H1 (cell line): ENCODE results near the gene GIMAP5. TPM values are rescaled to one million over a fixed set of nuclear protein-coding genes. Genes with fewer than 3 reads are reported as not detected.

Source experiments
- CTCF ChIA-PET: fragments of 300-600 bp; sonication (Branson Sonifier 250); formaldehyde crosslinking; loops from one replicate; lab custom pipeline; 2021; ENCODE audit not compliant: partially characterized antibody; lab: Charles Lee
- POLR2A ChIA-PET: fragments of 300-600 bp; sonication (Branson Sonifier 250); formaldehyde crosslinking; loops from one replicate; lab custom pipeline; 2021; ENCODE audit warnings: inconsistent platforms; ENCODE audit not compliant: partially characterized antibody; lab: Charles Lee
- DNase-seq, 2 experiments: peaks; one replicate each; pipeline versions ENCODE4 v3.0.0 to v3.0.0-alpha.2; 2010 to 2022; ENCODE audit warnings: low spot score in 2 of 2, low read depth in 1 of 2, mixed read lengths in 1 of 2
- FAIRE-seq: peaks from 2 replicates; lab custom pipeline; 2011; peaks lifted over from hg19 to GRCh38; lab: Jason Lieb, UNC
- H2AFZ ChIP-seq: 2 replicates; pipeline ENCODE4 v1.8.1; 2012; ENCODE audit warnings: low read length, inconsistent platforms
- H2AK5ac ChIP-seq: 2 replicates; pipeline ENCODE4 v1.6.1; 2013; ENCODE audit warnings: low read depth, low read length
- H2BK120ac ChIP-seq: replicated peaks from 2 replicates; pipeline ENCODE3; 2013; ENCODE audit warnings: low read depth, low read length, inconsistent platforms
- H2BK12ac ChIP-seq: 2 replicates; pipeline ENCODE4 v1.6.1; 2013; ENCODE audit warnings: low read depth, low read length
- H2BK15ac ChIP-seq: 2 replicates; pipeline ENCODE4 v1.6.1; 2013; ENCODE audit warnings: low read length
- H2BK20ac ChIP-seq: 2 replicates; pipeline ENCODE4 v1.6.1; 2013; ENCODE audit warnings: low read length
- H2BK5ac ChIP-seq: 2 replicates; pipeline ENCODE4 v1.6.1; 2013; ENCODE audit warnings: low read depth, low read length
- H3K14ac ChIP-seq: 2 replicates; pipeline ENCODE4 v1.6.1; 2013; ENCODE audit warnings: inconsistent platforms; ENCODE audit not compliant: insufficient read length
- H3K18ac ChIP-seq: 2 replicates; pipeline ENCODE4 v1.6.1; 2013; ENCODE audit warnings: low read length; ENCODE audit errors: extremely low read depth
- H3K23ac ChIP-seq: 2 replicates; pipeline ENCODE4 v1.6.1; 2013; ENCODE audit warnings: inconsistent platforms; ENCODE audit not compliant: insufficient read length
- H3K23me2 ChIP-seq: 2 replicates; pipeline ENCODE4 v1.6.1; 2013; ENCODE audit warnings: low read depth, low read length
- H3K27ac ChIP-seq: 2 replicates; pipeline ENCODE4 v1.6.1; 2011; ENCODE audit warnings: low read depth, low read length, inconsistent platforms
- H3K27me3 ChIP-seq, 4 experiments: replicated peaks in 1 of 4; 1 replicate in 1 of 4; 2 replicates in 3 of 4; pipeline versions ENCODE4 v1.6.1 to v1.8.1; 2011 to 2013; ENCODE audit warnings: low read length in 3 of 4, mild to moderate bottlenecking in 3 of 4, inconsistent platforms in 2 of 4, mixed read lengths in 2 of 4, moderate library complexity in 1 of 4; ENCODE audit not compliant: control insufficient read depth in 3 of 4, insufficient read depth in 3 of 4; ENCODE audit errors: extremely low read depth in 1 of 4
- H3K36me3 ChIP-seq, 4 experiments: 2 replicates each; pipeline versions ENCODE4 v1.6.1 to v1.8.1; 2011 to 2013; ENCODE audit warnings: mild to moderate bottlenecking in 4 of 4, low read length in 3 of 4, moderate library complexity in 2 of 4, control low read depth in 1 of 4, inconsistent platforms in 1 of 4; ENCODE audit not compliant: insufficient read depth in 4 of 4, control insufficient read depth in 2 of 4
- H3K4ac ChIP-seq: replicated peaks from 2 replicates; pipeline ENCODE3; 2013; ENCODE audit warnings: low read length, low read depth, mixed read lengths, inconsistent platforms; ENCODE audit not compliant: insufficient read length
- H3K4me1 ChIP-seq, 4 experiments: replicated peaks in 1 of 4; 1 replicate in 1 of 4; 2 replicates in 3 of 4; pipeline versions ENCODE4 v1.6.1 to v1.8.1; 2011 to 2013; ENCODE audit warnings: low read length in 3 of 4, inconsistent platforms in 2 of 4, mixed read lengths in 1 of 4; ENCODE audit not compliant: insufficient read depth in 4 of 4, control insufficient read depth in 3 of 4
- H3K4me2 ChIP-seq, 2 experiments: 2 replicates each; pipeline versions ENCODE4 v1.6.1 to v1.8.1; 2011 to 2013; ENCODE audit warnings: low read depth in 2 of 2, low read length in 2 of 2, control low read depth in 1 of 2, inconsistent platforms in 1 of 2, mild to moderate bottlenecking in 1 of 2; ENCODE audit not compliant: insufficient read depth in 1 of 2
- H3K4me3 ChIP-seq, 4 experiments: fragments of 200-600, 300-600 bp in 1 of 4; sonication (generic), shearing (Covaris generic), sonication (Bioruptor Twin) in 1 of 4; 2 replicates each; pipeline versions ENCODE4 v1.5.1 to v1.8.1; 2011 to 2016; ENCODE audit warnings: low read length in 4 of 4, low read depth in 3 of 4, control low read depth in 2 of 4, inconsistent platforms in 2 of 4, mild to moderate bottlenecking in 2 of 4, mixed read lengths in 1 of 4, moderate library complexity in 1 of 4; ENCODE audit not compliant: insufficient read depth in 2 of 4; ENCODE audit errors: extremely low read depth in 1 of 4
- H3K56ac ChIP-seq: replicated peaks from 2 replicates; pipeline ENCODE3; 2013; ENCODE audit warnings: low read depth, mild to moderate bottlenecking, mixed read lengths, low read length, inconsistent platforms; ENCODE audit not compliant: insufficient read length
- H3K79me1 ChIP-seq: 2 replicates; pipeline ENCODE4 v1.6.1; 2013; ENCODE audit warnings: low read depth, low read length, control low read depth
- H3K79me2 ChIP-seq, 2 experiments: 2 replicates each; pipeline versions ENCODE4 v1.6.1 to v1.8.1; 2012 to 2013; ENCODE audit warnings: low read length in 2 of 2, mild to moderate bottlenecking in 2 of 2, inconsistent platforms in 1 of 2; ENCODE audit not compliant: insufficient read depth in 2 of 2, control insufficient read depth in 1 of 2
- H3K9ac ChIP-seq, 4 experiments: replicated peaks in 1 of 4; 1 replicate in 1 of 4; 2 replicates in 3 of 4; pipeline versions ENCODE4 v1.6.1 to v1.8.1; 2011 to 2013; ENCODE audit warnings: low read depth in 3 of 4, low read length in 3 of 4, control low read depth in 2 of 4, mild to moderate bottlenecking in 2 of 4, moderate library complexity in 2 of 4, inconsistent platforms in 1 of 4; ENCODE audit errors: extremely low read depth in 1 of 4
- H3K9me3 ChIP-seq, 2 experiments: 2 replicates each; pipeline versions ENCODE4 v1.6.1 to v1.8.1; 2012 to 2013; ENCODE audit warnings: mild to moderate bottlenecking in 2 of 2, moderate library complexity in 2 of 2, control low read depth in 1 of 2, inconsistent platforms in 1 of 2, low read depth in 1 of 2, low read length in 1 of 2, mixed read lengths in 1 of 2; ENCODE audit not compliant: insufficient read depth in 2 of 2
- H4K20me1 ChIP-seq, 2 experiments: replicated peaks in 1 of 2; 2 replicates each; pipeline versions ENCODE3 to v1.8.1; 2011 to 2013; ENCODE audit warnings: inconsistent platforms in 2 of 2, low read length in 2 of 2, mild to moderate bottlenecking in 1 of 2; ENCODE audit not compliant: insufficient read depth in 2 of 2, control insufficient read depth in 1 of 2
- H4K5ac ChIP-seq: 2 replicates; pipeline ENCODE4 v1.6.1; 2013; ENCODE audit warnings: low read length, low read depth, mixed read lengths, inconsistent platforms; ENCODE audit not compliant: insufficient read length
- H4K8ac ChIP-seq: 2 replicates; pipeline ENCODE4 v1.8.0; 2013; ENCODE audit warnings: mild to moderate bottlenecking, moderate library complexity, low read length, inconsistent platforms; ENCODE audit not compliant: insufficient read depth; ENCODE audit errors: extremely low read depth
- H4K91ac ChIP-seq: replicated peaks from 2 replicates; pipeline ENCODE3; 2013; ENCODE audit warnings: low read length, mixed read lengths, inconsistent platforms; ENCODE audit not compliant: insufficient read length
- BCL11A ChIP-seq, 2 experiments: IDR thresholded peaks; one replicate each; pipeline ENCODE4 v1.6.1; 2011; ENCODE audit warnings: low read depth in 2 of 2, low read length in 2 of 2, mild to moderate bottlenecking in 2 of 2
- BRCA1 ChIP-seq: IDR thresholded peaks from 2 replicates; pipeline ENCODE4 v1.6.1; 2012; ENCODE audit warnings: low read depth, low read length, improper control_type of control experiment
- CBX8 ChIP-seq: fragments of 300-800, 300-1000 bp; sonication (generic); IDR thresholded peaks from 2 replicates; pipeline ENCODE4 v1.7.1; 2016; ENCODE audit warnings: low read depth, low read length, borderline replicate concordance
- CHD1 ChIP-seq: IDR thresholded peaks from 2 replicates; pipeline ENCODE4 v1.6.1; 2012; ENCODE audit warnings: low read depth, low read length, improper control_type of control experiment
- GTF2F1 ChIP-seq: IDR thresholded peaks from 2 replicates; pipeline ENCODE4 v1.6.1; 2012; ENCODE audit warnings: low read depth, low read length, improper control_type of control experiment, borderline replicate concordance
- HDAC6 ChIP-seq: IDR thresholded peaks from one replicate; pipeline ENCODE4 v1.7.1; 2012; ENCODE audit warnings: low read depth, mild to moderate bottlenecking, inconsistent platforms, low read length, moderate library complexity
- JUN ChIP-seq: IDR thresholded peaks from 2 replicates; pipeline ENCODE4 v1.6.1; 2011; ENCODE audit warnings: low read depth, mild to moderate bottlenecking, improper control_type of control experiment, low read length
- JUND ChIP-seq: IDR thresholded peaks from 2 replicates; pipeline ENCODE4 v1.6.1; 2011; ENCODE audit warnings: mild to moderate bottlenecking, improper control_type of control experiment, low read length
- MAFK ChIP-seq: IDR thresholded peaks from 2 replicates; pipeline ENCODE4 v1.6.1; 2012; ENCODE audit warnings: low read depth, mild to moderate bottlenecking, improper control_type of control experiment, low read length
- POLR2AphosphoS5 ChIP-seq: IDR thresholded peaks from 2 replicates; pipeline ENCODE4 v1.6.1; 2011; ENCODE audit warnings: low read depth, low read length
- RNF2 ChIP-seq: fragments of 200-900, 300-1000 bp; sonication (generic); IDR thresholded peaks from 2 replicates; pipeline ENCODE4 v1.7.1; 2016; ENCODE audit warnings: borderline replicate concordance, low read depth, mild to moderate bottlenecking, antibody characterized with exemption, low read length; ENCODE audit not compliant: poor library complexity, severe bottlenecking; ENCODE audit errors: missing control alignments
- SIN3A ChIP-seq, 2 experiments: IDR thresholded peaks in 1 of 2; conservative IDR thresholded peaks in 1 of 2; 2 replicates each; pipeline ENCODE4 v1.6.1; 2011 to 2012; ENCODE audit warnings: low read length in 2 of 2, improper control_type of control experiment in 1 of 2, low read depth in 1 of 2, mild to moderate bottlenecking in 1 of 2
- SIX5 ChIP-seq: IDR thresholded peaks from 2 replicates; pipeline ENCODE4 v1.6.1; 2011; ENCODE audit warnings: mild to moderate bottlenecking, low read depth, low read length
- YY1 ChIP-seq: IDR thresholded peaks from 2 replicates; pipeline ENCODE4 v1.6.1; 2011; ENCODE audit warnings: low read depth, mild to moderate bottlenecking, low read length
- WGBS, 2 experiments: shearing (Covaris generic) in 1 of 2; methylation state at CpG; one replicate each; pipeline versions ENCODE4 v1.1.6 to v1.1.7; 2013 to 2015; ENCODE audit warnings: low lambda C conversion rate in 2 of 2, mixed read lengths in 2 of 2, inconsistent platforms in 1 of 2, low coverage in 1 of 2, missing lambda C conversion rate in 1 of 2; ENCODE audit not compliant: insufficient replicate concordance in 2 of 2, insufficient coverage in 1 of 2, insufficient read length in 1 of 2; ENCODE audit errors: extremely low coverage in 1 of 2, missing lambda C conversion rate in 1 of 2; 5-methylcytosine and 5-hydroxymethylcytosine counted together
- polyA plus RNA-seq, 7 experiments: library from polyadenylated mRNA; depleted of rRNA in 3 of 7; stranded (reverse) in 5 of 7; unstranded in 2 of 7; fragments of >200 nt in 5 of 7; fragments of 200-250 nt in 2 of 7; gene quantifications; 1 replicate in 5 of 7; 2 replicates in 1 of 7; 4 replicates in 1 of 7; pipeline versions ENCODE4 v1.2.1 to v1.2.3, GENCODE V29; 2011 to 2013; ENCODE audit warnings: missing spikeins in 2 of 7, mixed read lengths in 2 of 7
- total RNA-seq: library from RNA; stranded (reverse); fragmentation: NEBNext Ultra II Directional; extraction: Animal tissue kit (Norgen Biotek cat#: 25700); gene quantifications from 2 replicates; pipeline ENCODE4 v1.2.1, GENCODE V29; 2021

Gene GIMAP5
- total and polyA plus RNA-seq, 2 of the 8 experiments (the other 6 are each of a cell fraction or from before 2014, with no cell fraction given), result not detected

DNA sequence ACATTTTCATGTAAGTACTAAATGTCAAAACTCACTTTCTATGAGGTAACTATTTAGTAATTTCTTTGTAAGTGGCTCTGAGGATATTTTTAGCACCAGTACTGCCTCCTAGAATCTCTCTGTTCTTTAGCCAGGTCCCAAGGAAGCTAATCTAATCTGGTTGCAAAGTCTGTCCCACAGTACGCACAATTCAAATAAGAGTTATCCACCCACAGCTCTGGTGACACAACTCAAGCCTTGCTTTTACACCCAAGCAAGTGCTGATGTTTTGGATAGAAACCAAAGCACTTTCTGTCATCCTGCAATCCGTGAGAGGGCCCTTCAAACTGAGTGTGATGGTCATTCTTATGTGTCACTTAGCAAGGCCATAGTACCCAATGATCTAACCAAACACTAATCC lies 14.5 kb downstream of the GIMAP5 start:
- Histone ChIP-seq H2BK20ac (no peak overlapping the region), H4K20me1 (peaks cover 0 to 4% of the 10 kb centered on the region in 2 experiments)
- no peak for TF ChIP-seq RNF2
- no peak for TF ChIP-seq SIN3A (conservative IDR thresholded peaks at IDR 0.05 in 1 of 2, IDR thresholded peaks at IDR 0.05 in 1 of 2; ENCODE audit: low read depth in 1 of 2, low read length in 2 of 2)
- no peak for TF ChIP-seq CHD1
- TF ChIP-seq GTF2F1, result no peak
- no peak for TF ChIP-seq SIX5
- no peak for TF ChIP-seq HDAC6
- no peak for TF ChIP-seq YY1
- TF ChIP-seq BCL11A (IDR thresholded peaks at IDR 0.05; ENCODE audit: low read depth in 2 of 2, low read length in 2 of 2), result no peak
- no peak for TF ChIP-seq CBX8
- no peak for TF ChIP-seq BRCA1
- TF ChIP-seq POLR2AphosphoS5, result no peak
- no peak for TF ChIP-seq MAFK
- TF ChIP-seq JUN, result no peak
- TF ChIP-seq JUND, result no peak
- TF ChIP-seq, all 59 proteins: peak for 0
- no peak overlapping the region for H2BK5ac ChIP-seq
- no peak overlapping the region for H3K4me3 ChIP-seq
- H3K4me2 ChIP-seq, result no peak overlapping the region
- H3K4me1 ChIP-seq, result no peaks in the 10 kb centered on the region
- CTCF ChIA-PET, result interaction anchor here (1.3 kb wide), 1 partner anchor 10 kb away, joined by 3 read pairs; no protein-coding TSS in a partner anchor
- DNase-seq, result no peak
- peaks cover 0 to 33% (median 20%) of the 10 kb centered on the region in 4 experiments; a peak in 6 of 7 replicates for H3K27me3 ChIP-seq
- no peak overlapping the region for H3K27ac ChIP-seq
- no peaks in the 10 kb centered on the region for H3K79me2 ChIP-seq
- no peaks in the 10 kb centered on the region for H3K23me2 ChIP-seq
- no peak overlapping the region for H2BK12ac ChIP-seq
- no peak overlapping the region for H3K23ac ChIP-seq
- FAIRE-seq, result no peak
- no peaks in the 10 kb centered on the region for H3K36me3 ChIP-seq
- no peak overlapping the region for H2BK120ac ChIP-seq
- no peak overlapping the region for H4K8ac ChIP-seq
- H4K91ac ChIP-seq, result no peak overlapping the region
- H2BK15ac ChIP-seq, result no peak overlapping the region
- no peak overlapping the region for H3K14ac ChIP-seq
- no peak overlapping the region for H2AFZ ChIP-seq
- 81% methylated on average over 2 of the region's 2 CpGs; no CpG with 5 or more reads in 1 of the 2 experiments for WGBS, 2 experiments
- H4K5ac ChIP-seq, result no peak overlapping the region
- H3K79me1 ChIP-seq, result no peaks in the 10 kb centered on the region
- POLR2A ChIA-PET, result no interaction called here
- H2AK5ac ChIP-seq, result no peak overlapping the region
- no peak overlapping the region for H3K18ac ChIP-seq
- no peak overlapping the region for H3K9ac ChIP-seq
- H3K9me3 ChIP-seq, result no peaks in the 10 kb centered on the region
- no peak overlapping the region for H3K56ac ChIP-seq
- H3K4ac ChIP-seq, result no peak overlapping the region
